ENCODE measurements around the gene CPEB1. TPM values are rescaled to one million over a fixed set of nuclear protein-coding genes. Genes with fewer than 3 reads are reported as not detected.

The CPEB1 gene
- total and polyA plus RNA-seq, 2 of the 13 experiments (the other 11 are each of a cell fraction or from before 2014, with no cell fraction given): 0.03 to 0.07 TPM

DNA sequence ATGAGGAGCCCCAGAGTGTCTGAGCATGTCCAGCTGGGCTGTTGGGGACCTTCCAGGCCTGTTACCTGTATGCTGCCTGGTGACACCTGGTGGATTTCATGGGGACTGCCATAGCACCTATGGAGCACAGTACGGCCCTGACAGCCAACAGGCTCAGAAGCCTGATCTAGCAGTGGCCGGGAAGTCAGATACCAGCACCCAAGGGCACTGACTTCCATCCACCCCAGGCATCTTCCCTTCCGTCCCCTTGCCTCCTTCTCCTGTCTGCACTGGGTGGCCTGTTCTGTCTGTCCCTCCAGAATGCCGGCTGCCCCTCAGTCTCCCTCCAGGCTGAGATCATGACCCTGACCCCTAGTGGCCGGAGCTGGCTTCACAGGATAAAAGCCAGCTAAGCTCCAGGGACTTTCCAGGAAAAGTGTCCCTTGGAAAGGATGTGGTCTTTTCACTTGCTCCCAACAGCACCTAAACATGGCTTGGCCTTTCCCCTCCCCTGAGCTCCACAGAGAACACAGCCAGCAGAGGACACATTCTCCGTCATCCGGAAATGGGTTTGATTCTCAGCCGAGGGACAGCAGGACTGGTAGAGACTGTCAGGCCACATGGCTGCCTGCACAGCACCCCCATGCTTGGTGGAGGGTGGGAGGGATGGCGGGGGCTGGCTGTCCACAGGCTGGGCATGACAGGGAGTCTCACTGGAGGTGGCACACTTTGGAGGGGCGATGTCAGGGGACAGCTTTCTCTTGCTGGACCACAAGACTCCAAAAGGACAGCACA is 116.4 kb downstream of the CPEB1 start (continued):
- TF ChIP-seq, protein P1, sequence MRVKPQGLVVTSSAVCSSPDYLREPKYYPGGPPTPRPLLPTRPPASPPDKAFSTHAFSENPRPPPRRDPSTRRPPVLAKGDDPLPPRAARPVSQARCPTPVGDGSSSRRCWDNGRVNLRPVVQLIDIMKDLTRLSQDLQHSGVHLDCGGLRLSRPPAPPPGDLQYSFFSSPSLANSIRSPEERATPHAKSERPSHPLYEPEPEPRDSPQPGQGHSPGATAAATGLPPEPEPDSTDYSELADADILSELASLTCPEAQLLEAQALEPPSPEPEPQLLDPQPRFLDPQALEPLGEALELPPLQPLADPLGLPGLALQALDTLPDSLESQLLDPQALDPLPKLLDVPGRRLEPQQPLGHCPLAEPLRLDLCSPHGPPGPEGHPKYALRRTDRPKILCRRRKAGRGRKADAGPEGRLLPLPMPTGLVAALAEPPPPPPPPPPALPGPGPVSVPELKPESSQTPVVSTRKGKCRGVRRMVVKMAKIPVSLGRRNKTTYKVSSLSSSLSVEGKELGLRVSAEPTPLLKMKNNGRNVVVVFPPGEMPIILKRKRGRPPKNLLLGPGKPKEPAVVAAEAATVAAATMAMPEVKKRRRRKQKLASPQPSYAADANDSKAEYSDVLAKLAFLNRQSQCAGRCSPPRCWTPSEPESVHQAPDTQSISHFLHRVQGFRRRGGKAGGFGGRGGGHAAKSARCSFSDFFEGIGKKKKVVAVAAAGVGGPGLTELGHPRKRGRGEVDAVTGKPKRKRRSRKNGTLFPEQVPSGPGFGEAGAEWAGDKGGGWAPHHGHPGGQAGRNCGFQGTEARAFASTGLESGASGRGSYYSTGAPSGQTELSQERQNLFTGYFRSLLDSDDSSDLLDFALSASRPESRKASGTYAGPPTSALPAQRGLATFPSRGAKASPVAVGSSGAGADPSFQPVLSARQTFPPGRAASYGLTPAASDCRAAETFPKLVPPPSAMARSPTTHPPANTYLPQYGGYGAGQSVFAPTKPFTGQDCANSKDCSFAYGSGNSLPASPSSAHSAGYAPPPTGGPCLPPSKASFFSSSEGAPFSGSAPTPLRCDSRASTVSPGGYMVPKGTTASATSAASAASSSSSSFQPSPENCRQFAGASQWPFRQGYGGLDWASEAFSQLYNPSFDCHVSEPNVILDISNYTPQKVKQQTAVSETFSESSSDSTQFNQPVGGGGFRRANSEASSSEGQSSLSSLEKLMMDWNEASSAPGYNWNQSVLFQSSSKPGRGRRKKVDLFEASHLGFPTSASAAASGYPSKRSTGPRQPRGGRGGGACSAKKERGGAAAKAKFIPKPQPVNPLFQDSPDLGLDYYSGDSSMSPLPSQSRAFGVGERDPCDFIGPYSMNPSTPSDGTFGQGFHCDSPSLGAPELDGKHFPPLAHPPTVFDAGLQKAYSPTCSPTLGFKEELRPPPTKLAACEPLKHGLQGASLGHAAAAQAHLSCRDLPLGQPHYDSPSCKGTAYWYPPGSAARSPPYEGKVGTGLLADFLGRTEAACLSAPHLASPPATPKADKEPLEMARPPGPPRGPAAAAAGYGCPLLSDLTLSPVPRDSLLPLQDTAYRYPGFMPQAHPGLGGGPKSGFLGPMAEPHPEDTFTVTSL (CRISPR knock-in tag; IDR thresholded peaks at IDR 0.05; ENCODE audit: borderline replicate concordance): no peak
- no peak for TF ChIP-seq ZNF558 (CRISPR knock-in tag; IDR thresholded peaks at IDR 0.05; ENCODE audit: borderline replicate concordance)
- TF ChIP-seq EP300 (IDR thresholded peaks at IDR 0.05; ENCODE audit: low read depth in 2 of 2, low read length in 2 of 2): no peak
- no peak for TF ChIP-seq EP300 (CRISPR knock-in tag; IDR thresholded peaks at IDR 0.05; ENCODE audit: borderline replicate concordance)
- TF ChIP-seq ZNF674 (CRISPR knock-in tag; IDR thresholded peaks at IDR 0.05; ENCODE audit: low read depth): no peak
- no peak for TF ChIP-seq MXD4 (CRISPR knock-in tag; IDR thresholded peaks at IDR 0.05)
- 0 out of 2 replicates have a peak, but pooled peaks have one; percentile 21 for TF ChIP-seq PHF8 (CRISPR knock-in tag; IDR thresholded peaks at IDR 0.05)
- TF ChIP-seq TEAD3 (CRISPR knock-in tag; optimal IDR thresholded peaks at IDR 0.05; ENCODE audit: borderline replicate concordance): no peak
- TF ChIP-seq NFE2L1 (CRISPR knock-in tag; IDR thresholded peaks at IDR 0.05; ENCODE audit: borderline replicate concordance): no peak
- TF ChIP-seq ZNF343 (CRISPR knock-in tag; IDR thresholded peaks at IDR 0.05): 0 out of 2 replicates have a peak, but pooled peaks have one; percentile 40
- no peak for TF ChIP-seq SNAPC4 (CRISPR knock-in tag; IDR thresholded peaks at IDR 0.05)
- TF ChIP-seq ZNF574 (CRISPR knock-in tag; IDR thresholded peaks at IDR 0.05): no peak
- TF ChIP-seq NFIC (IDR thresholded peaks at IDR 0.05; ENCODE audit: low read length): no peak
- no peak for TF ChIP-seq ZSCAN30 (CRISPR knock-in tag; IDR thresholded peaks at IDR 0.05)
- no peak for TF ChIP-seq FOXA3 (CRISPR knock-in tag; IDR thresholded peaks at IDR 0.05)
- TF ChIP-seq XRCC5 (optimal IDR thresholded peaks at IDR 0.05; ENCODE audit: low read length): peak; percentile 56

All from HepG2 (cell line).